Occipital lobe (tissue), 2 donors: ENCODE results near the gene CLINT1. TPM values are rescaled to one million over a fixed set of nuclear protein-coding genes. Genes with fewer than 3 reads are reported as not detected.

Experiments
- small RNA-seq: library from RNA; depleted of rRNA; stranded (forward); fragments of <200 nt; gene quantifications from one replicate; pipeline ENCODE3, GENCODE V24; 2014
- total RNA-seq: library from RNA; depleted of rRNA; stranded (reverse); fragments of >200 nt; gene quantifications from one replicate; pipeline ENCODE4 v1.2.3, GENCODE V29; 2014

The CLINT1 gene
- total RNA-seq, 1 donor from 2014 or later = 66.9 TPM

Small RNA genes lying within 50 kb of the gene (small RNA-seq; reads per million reads assigned to genes)
- gene AC026407.1 (not detected), gene RNU6-260P (not detected)

Other genes with a start within 250 kb of the CLINT1 start
- gene SOX30, start 206.7 kb downstream of the CLINT1 start, total RNA-seq = not detected
- gene C5orf52, start 187.6 kb downstream of the CLINT1 start, total RNA-seq = not detected
- gene THG1L, start 127.7 kb downstream of the CLINT1 start, total RNA-seq = 17.8 TPM
- 90.5 TPM for gene LSM11, start 115.4 kb downstream of the CLINT1 start, total RNA-seq